Measurements from ENCODE around the gene CCSER1.

DNA sequence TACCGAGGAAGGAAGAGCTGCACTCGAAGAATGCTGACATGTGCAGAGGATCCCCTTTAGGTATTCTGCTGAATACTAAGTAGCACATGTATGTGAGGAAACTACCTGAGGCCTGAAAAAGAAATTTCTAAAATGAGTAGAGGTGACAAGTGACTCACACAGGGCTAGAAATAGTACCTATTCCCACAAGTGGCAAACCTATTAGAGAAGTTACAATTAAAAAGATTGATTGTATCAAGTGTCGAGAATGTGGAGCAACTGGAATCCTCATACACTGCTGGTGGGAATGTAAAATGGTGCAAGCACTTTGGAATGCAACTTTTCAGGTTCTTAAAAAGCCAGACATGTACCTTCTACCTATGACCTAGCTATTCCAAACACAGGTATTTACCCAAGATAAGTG is 47.4 kb downstream of the CCSER1 start:
- TF ChIP-seq POLR2A (IDR thresholded peaks at IDR 0.05; ENCODE audit: low read depth) (no peak), EP300 (IDR thresholded peaks at IDR 0.05) (no peak), POLR2AphosphoS5 (IDR thresholded peaks at IDR 0.05) (no peak)
- TF ChIP-seq, protein P1, sequence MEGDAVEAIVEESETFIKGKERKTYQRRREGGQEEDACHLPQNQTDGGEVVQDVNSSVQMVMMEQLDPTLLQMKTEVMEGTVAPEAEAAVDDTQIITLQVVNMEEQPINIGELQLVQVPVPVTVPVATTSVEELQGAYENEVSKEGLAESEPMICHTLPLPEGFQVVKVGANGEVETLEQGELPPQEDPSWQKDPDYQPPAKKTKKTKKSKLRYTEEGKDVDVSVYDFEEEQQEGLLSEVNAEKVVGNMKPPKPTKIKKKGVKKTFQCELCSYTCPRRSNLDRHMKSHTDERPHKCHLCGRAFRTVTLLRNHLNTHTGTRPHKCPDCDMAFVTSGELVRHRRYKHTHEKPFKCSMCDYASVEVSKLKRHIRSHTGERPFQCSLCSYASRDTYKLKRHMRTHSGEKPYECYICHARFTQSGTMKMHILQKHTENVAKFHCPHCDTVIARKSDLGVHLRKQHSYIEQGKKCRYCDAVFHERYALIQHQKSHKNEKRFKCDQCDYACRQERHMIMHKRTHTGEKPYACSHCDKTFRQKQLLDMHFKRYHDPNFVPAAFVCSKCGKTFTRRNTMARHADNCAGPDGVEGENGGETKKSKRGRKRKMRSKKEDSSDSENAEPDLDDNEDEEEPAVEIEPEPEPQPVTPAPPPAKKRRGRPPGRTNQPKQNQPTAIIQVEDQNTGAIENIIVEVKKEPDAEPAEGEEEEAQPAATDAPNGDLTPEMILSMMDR (IDR thresholded peaks at IDR 0.05) = no peak

Data from esophagus muscularis mucosa (tissue), 4 donors.